Mesangial cell (primary cell): Measurements from ENCODE around the gene AIG1. TPM values are rescaled to one million over a fixed set of nuclear protein-coding genes. Genes with fewer than 3 reads are reported as not detected.

ENCODE experiments used
- total RNA-seq: library from RNA; depleted of rRNA; stranded (reverse); fragments of >200 nt; gene quantifications from 2 replicates; pipeline ENCODE4 v1.2.3, GENCODE V29; 2015

The AIG1 gene, protein sequence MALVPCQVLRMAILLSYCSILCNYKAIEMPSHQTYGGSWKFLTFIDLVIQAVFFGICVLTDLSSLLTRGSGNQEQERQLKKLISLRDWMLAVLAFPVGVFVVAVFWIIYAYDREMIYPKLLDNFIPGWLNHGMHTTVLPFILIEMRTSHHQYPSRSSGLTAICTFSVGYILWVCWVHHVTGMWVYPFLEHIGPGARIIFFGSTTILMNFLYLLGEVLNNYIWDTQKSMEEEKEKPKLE
- 20.9 and 41.1 TPM in 2 replicates for total RNA-seq

DNA sequence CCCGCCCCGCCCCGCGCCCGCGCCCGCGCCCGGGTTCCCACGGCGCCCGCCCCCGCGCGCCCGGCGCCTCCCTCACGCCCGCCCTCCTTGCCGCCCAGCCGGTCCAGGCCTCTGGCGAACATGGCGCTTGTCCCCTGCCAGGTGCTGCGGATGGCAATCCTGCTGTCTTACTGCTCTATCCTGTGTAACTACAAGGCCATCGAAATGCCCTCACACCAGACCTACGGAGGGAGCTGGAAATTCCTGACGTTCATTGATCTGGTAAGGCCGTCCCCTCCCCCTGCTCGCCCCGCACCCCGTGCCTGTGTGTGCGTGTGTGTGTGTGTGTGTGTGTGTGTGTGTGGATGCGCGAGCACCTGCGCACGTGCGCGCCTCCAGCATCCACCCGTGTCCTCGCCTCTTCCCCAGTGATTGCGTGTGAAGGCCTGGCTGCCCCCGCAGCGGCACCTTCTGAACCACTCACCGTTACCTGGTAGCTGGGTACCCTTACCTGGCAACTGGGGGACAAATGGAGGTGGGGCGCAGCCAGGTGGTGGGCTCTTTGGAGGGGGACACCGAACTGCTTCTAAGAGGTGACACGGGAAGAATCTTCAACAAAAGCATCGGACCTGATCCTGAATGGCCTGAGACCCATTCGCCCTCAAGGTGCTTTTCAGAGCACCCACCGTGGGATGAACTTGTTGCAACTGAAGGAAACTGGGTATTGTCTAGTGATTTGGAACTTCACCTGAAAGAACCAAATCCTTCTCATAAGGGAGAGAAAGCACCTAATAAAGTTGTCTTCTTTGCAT is at the start of gene AIG1:
Gene AIG1, plus strand, starts transcription at position 84 of the 791 bp plus-strand sequence. Its CDS starts 37 bp downstream, at position 121.

Other genes with a start within 250 kb of the AIG1 start
- gene HIVEP2, start 115.7 kb upstream of the AIG1 start, total RNA-seq: 9.8 and 17.7 TPM in 2 replicates